Fibroblast of lung (primary cell): ENCODE measurements around the gene ZGRF1. TPM values are rescaled to one million over a fixed set of nuclear protein-coding genes. Genes with fewer than 3 reads are reported as not detected.

ENCODE experiments used
- DNase-seq, 2 donors: peaks; one replicate each; pipeline versions ENCODE4 v3.0.0 to v3.0.0-alpha.2; 2010; ENCODE audit warnings: low read depth in 2 of 2
- H2AFZ ChIP-seq: 2 replicates; pipeline ENCODE4 v1.5.1; 2012; ENCODE audit warnings: low read length, control low read depth, inconsistent platforms
- H3K27ac ChIP-seq: 2 replicates; pipeline ENCODE4 v1.5.1; 2011; ENCODE audit warnings: low read length, control low read depth; ENCODE audit not compliant: insufficient read depth
- H3K27me3 ChIP-seq: 2 replicates; pipeline ENCODE4 v1.5.1; 2011; ENCODE audit warnings: mild to moderate bottlenecking, low read length; ENCODE audit not compliant: control insufficient read depth, insufficient read depth
- H3K36me3 ChIP-seq: 2 replicates; pipeline ENCODE4 v1.5.1; 2011; ENCODE audit warnings: low read length; ENCODE audit not compliant: control insufficient read depth, insufficient read depth
- H3K4me1 ChIP-seq: 2 replicates; pipeline ENCODE4 v1.5.1; 2011; ENCODE audit warnings: low read length; ENCODE audit not compliant: control insufficient read depth, insufficient read depth; ENCODE audit errors: extremely low read depth
- H3K4me2 ChIP-seq: 2 replicates; pipeline ENCODE4 v1.5.1; 2011; ENCODE audit warnings: low read length, control low read depth; ENCODE audit not compliant: insufficient read depth; ENCODE audit errors: extremely low read depth
- H3K4me3 ChIP-seq, 4 experiments: fragments of 200-600 bp in 1 of 4; sonication (generic) in 1 of 4; replicated peaks in 1 of 4; 2 replicates each; pipeline ENCODE4 v1.5.1; 2011 to 2016; ENCODE audit warnings: low read length in 4 of 4, low read depth in 3 of 4, mild to moderate bottlenecking in 3 of 4, control low read depth in 2 of 4, inconsistent platforms in 1 of 4, mixed read lengths in 1 of 4; ENCODE audit not compliant: insufficient read depth in 1 of 4; ENCODE audit errors: control extremely low read depth in 1 of 4
- H3K79me2 ChIP-seq: 2 replicates; pipeline ENCODE4 v1.5.1; 2012; ENCODE audit warnings: mild to moderate bottlenecking, low read length, inconsistent platforms; ENCODE audit not compliant: control insufficient read depth, insufficient read depth
- H3K9ac ChIP-seq: 2 replicates; pipeline ENCODE4 v1.5.1; 2011; ENCODE audit warnings: mild to moderate bottlenecking, low read length, control low read depth; ENCODE audit not compliant: insufficient read depth
- H3K9me3 ChIP-seq: 2 replicates; pipeline ENCODE4 v1.5.1; 2012; ENCODE audit warnings: low read depth, low read length; ENCODE audit not compliant: control insufficient read depth, insufficient read depth
- H4K20me1 ChIP-seq: 2 replicates; pipeline ENCODE4 v1.5.1; 2011; ENCODE audit warnings: low read length; ENCODE audit not compliant: control insufficient read depth, insufficient read depth; ENCODE audit errors: extremely low read depth
- EZH2 ChIP-seq: IDR thresholded peaks from 2 replicates; pipeline ENCODE4 v1.5.1; 2012; ENCODE audit warnings: low read length, control low read depth, mild to moderate bottlenecking; ENCODE audit errors: missing control alignments
- polyA plus RNA-seq, 2 donors: library from polyadenylated mRNA; depleted of rRNA in 1 of 2; stranded (reverse) in 1 of 2; unstranded in 1 of 2; fragments of >200 nt; gene quantifications; 2 replicates each; pipeline ENCODE4 v1.2.1, GENCODE V29; 2011 to 2012; ENCODE audit warnings: missing spikeins in 1 of 2
- total RNA-seq: library from RNA; depleted of rRNA; stranded (reverse); fragments of >200 nt; gene quantifications from 2 replicates; pipeline ENCODE4 v1.2.1, GENCODE V29; 2014
- TF ChIP-seq, protein P1 (sequence below), 2 donors: IDR thresholded peaks in 1 of 2; conservative IDR thresholded peaks in 1 of 2; 1 replicate in 1 of 2; 2 replicates in 1 of 2; pipeline ENCODE4 v1.5.1; 2011 to 2012; ENCODE audit warnings: low read length in 2 of 2, control low read depth in 1 of 2, inconsistent platforms in 1 of 2, low read depth in 1 of 2, mild to moderate bottlenecking in 1 of 2

Gene ZGRF1
- total and polyA plus RNA-seq, 2 donors (not counting 1 experiment from before 2014, with no cell fraction given): 3.1 to 5.8 TPM

DNA sequence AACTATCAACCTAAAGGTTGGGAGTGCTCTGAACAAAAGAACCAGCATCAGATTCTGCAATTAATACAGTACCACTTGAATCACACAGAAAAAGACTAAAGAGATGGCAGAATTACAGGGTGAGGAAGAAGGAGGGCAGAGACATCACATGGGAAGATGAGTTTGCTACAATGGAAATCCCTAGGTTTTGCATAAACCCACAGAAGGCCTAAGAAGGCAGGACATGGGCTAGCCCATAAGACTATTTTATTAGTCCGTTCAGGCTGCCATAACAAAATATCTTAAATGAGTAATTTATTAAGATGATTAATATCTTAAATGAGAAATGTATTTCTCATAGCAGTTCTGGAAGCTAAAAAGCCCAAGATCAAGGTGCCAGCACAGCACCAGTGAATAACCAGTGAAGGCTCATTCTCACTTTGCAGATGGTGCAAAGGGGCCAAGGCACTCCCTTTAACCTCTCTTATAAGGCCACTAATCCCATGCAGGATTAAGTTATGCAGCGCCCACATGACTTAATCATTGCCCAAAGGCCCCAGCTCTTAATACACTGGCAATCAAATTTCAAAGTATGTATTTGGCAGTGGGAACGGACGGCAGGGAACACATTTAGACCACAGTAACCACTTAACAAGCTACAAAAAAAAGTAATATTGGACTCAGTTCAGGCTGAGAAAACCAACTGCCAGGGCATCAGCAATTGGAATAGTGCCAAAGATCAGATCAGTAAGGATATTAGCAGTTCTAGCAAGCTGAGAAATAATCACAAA is 73.1 kb downstream of the ZGRF1 start:
- Histone ChIP-seq H3K4me1 (no peaks in the 10 kb centered on the region), H3K36me3 (no peaks in the 10 kb centered on the region), H3K27me3 (no peaks in the 10 kb centered on the region), H3K4me2 (no peak overlapping the region), H2AFZ (no peak overlapping the region), H4K20me1 (no peaks in the 10 kb centered on the region), H3K79me2 (no peaks in the 10 kb centered on the region), H3K9ac (no peak overlapping the region), H3K9me3 (no peaks in the 10 kb centered on the region), H3K4me3 (no peak overlapping the region), H3K27ac (no peak overlapping the region)
- no peak for DNase-seq
- TF ChIP-seq, protein P1, sequence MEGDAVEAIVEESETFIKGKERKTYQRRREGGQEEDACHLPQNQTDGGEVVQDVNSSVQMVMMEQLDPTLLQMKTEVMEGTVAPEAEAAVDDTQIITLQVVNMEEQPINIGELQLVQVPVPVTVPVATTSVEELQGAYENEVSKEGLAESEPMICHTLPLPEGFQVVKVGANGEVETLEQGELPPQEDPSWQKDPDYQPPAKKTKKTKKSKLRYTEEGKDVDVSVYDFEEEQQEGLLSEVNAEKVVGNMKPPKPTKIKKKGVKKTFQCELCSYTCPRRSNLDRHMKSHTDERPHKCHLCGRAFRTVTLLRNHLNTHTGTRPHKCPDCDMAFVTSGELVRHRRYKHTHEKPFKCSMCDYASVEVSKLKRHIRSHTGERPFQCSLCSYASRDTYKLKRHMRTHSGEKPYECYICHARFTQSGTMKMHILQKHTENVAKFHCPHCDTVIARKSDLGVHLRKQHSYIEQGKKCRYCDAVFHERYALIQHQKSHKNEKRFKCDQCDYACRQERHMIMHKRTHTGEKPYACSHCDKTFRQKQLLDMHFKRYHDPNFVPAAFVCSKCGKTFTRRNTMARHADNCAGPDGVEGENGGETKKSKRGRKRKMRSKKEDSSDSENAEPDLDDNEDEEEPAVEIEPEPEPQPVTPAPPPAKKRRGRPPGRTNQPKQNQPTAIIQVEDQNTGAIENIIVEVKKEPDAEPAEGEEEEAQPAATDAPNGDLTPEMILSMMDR (conservative IDR thresholded peaks at IDR 0.05 in 1 of 2, IDR thresholded peaks at IDR 0.05 in 1 of 2; ENCODE audit: low read depth in 1 of 2, low read length in 2 of 2): no peak
- TF ChIP-seq EZH2: no peak

DNA sequence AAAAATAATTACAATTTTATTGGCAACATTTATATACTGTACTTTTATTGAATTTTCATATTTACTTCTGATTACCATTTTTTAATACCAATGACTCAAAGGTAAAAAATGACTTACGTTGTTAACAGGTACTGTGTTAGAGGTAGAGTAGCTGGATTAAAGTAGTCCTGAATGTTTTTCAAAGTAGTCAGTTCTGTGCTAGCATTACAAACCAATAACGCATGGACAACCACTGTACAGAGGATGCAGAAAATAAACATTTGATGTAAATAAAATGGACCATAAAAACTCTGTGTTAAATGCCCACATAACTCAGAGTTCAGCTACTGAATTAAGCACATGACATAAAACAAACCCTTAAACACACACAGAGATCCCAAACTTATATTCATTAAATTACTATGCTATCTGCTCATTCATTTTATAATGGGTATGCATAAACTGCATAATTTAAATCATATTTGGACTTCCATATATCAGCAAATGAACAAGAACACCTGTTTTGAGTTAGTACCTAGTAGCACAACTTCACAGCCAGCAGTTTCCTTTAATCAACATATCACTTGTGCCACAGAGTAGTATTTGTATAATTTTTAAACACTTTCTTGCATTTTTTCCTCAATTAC is 74.3 kb downstream of the ZGRF1 start:
- Histone ChIP-seq H3K4me2 (no peak overlapping the region), H3K27ac (no peak overlapping the region), H3K9me3 (no peaks in the 10 kb centered on the region), H3K36me3 (no peaks in the 10 kb centered on the region), H3K4me1 (no peaks in the 10 kb centered on the region), H3K9ac (no peak overlapping the region), H3K79me2 (no peaks in the 10 kb centered on the region), H3K27me3 (no peaks in the 10 kb centered on the region), H4K20me1 (no peaks in the 10 kb centered on the region), H3K4me3 (no peak overlapping the region), H2AFZ (no peak overlapping the region)
- no peak for DNase-seq
- TF ChIP-seq EZH2: no peak
- TF ChIP-seq, protein P1 (conservative IDR thresholded peaks at IDR 0.05 in 1 of 2, IDR thresholded peaks at IDR 0.05 in 1 of 2; ENCODE audit: low read depth in 1 of 2, low read length in 2 of 2): no peak

DNA sequence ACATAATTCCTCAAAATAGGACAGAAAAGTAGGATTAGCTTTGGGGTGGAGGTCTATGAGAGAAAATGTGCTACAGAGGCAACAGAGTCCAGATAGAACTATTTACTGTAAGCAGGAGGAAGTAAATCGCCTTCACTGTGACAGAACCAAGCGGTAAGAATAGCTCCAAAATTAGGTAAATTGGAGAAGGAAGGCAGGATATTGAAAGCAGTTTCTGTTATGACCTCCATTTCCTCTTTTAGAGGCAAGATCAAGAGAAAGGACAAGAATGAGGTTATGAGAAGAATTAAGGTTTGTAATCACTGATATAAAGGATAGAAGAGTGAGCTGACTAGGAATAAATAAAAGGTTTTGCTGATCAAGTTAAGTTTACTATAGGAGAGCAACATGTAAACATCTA is 76.6 kb downstream of the ZGRF1 start:
- DNase-seq: no peak
- Histone ChIP-seq H3K4me2 (no peak overlapping the region), H3K36me3 (no peaks in the 10 kb centered on the region), H3K9me3 (no peaks in the 10 kb centered on the region), H2AFZ (no peak overlapping the region), H3K27me3 (no peaks in the 10 kb centered on the region), H3K4me3 (no peak overlapping the region), H3K9ac (no peak overlapping the region), H3K4me1 (no peaks in the 10 kb centered on the region), H3K79me2 (no peaks in the 10 kb centered on the region), H4K20me1 (no peaks in the 10 kb centered on the region), H3K27ac (no peak overlapping the region)
- TF ChIP-seq EZH2: no peak
- TF ChIP-seq, protein P1 (conservative IDR thresholded peaks at IDR 0.05 in 1 of 2, IDR thresholded peaks at IDR 0.05 in 1 of 2; ENCODE audit: low read depth in 1 of 2, low read length in 2 of 2): no peak
